Bronchus fibroblast of lung (primary cell): ENCODE measurements around the gene TXLNA. TPM values are rescaled to one million over a fixed set of nuclear protein-coding genes. Genes with fewer than 3 reads are reported as not detected.

Experiments
- total RNA-seq: library from RNA; depleted of rRNA; stranded (reverse); fragments of >200 nt; gene quantifications from 2 replicates; pipeline ENCODE4 v1.2.3, GENCODE V29; 2015

The TXLNA gene
- total RNA-seq = 55.9 and 58.0 TPM in 2 replicates

DNA sequence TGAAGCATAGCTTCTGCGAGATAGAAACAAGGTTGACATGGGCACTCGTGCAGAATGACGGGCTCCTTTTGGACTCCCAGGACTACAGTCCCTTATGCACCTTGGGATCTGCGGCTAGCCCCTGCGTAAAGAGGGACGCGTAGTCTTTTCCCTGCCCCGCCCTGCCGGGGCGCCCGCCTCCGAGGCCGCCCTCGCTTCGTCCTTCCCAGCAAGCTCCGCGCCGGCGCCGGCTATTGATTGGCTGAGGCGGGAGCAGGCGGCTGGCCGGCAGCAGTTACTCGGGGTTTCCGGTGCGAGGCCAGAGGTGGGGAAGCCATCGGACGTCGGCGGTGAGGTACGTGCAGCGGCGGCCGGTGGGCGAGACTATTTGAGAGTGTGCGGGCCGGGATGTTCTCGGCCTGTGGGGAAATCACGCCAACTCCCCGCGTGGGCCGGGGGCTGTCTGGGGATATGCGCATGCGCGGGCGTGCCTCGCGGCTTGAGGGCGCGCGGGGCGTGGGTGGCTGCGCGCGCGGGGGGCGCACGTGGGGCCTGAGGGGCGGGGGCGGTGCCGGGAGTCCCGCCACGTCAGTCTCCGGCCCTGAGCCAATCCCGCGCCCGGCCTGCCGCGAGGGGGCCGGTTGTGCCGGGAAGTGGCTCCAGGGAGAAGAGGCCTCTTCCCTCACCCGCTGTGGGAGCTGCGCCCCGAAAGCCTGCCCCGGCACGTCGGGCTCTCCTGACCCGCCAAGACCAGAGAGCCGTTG lies at the start of gene TXLNA:
Gene TXLNA (plus strand): TSS at position 233 of the 743 bp plus-strand sequence. CDS start 671 bp downstream, outside the sequence.

DNA sequence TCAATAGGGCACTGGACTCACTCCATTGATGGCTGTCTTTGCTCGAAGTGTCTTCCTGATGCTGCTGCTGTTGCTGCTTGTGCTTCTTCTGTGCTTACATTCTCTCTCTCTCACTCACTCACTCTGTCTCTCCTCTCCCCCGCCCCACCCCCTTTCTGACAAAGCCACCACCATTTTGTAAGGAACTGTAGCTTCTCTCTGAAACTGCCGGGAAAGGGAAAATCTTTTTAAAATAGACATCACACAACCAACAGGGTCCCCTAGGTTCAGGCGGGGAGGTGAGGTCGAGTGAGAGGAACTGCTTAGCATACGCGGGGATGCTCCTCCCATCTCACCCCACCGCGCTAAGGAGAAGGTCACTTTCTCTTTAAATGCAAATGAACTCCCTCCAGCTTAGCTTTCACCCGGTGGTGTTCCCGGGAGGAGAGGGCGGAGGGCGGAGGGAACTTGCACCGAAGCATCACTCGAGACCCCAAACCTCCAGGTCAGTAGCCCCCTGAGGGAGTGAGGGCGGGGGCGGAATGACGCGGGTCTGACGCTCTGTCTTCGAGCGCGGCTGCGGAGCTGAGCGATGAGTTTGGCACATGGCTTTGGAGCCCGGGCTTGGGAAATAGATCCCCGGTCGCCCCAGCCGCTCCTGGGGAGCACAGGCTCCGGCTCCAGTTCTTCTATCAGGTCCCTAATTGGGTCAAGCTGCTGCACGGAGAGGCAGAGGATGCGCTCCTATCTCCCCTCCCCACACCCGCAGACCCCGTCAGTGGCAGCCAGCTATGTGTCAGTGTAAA lies 20.9 kb downstream of the TXLNA start, which contains the start of gene CCDC28B:
Gene CCDC28B (plus strand): TSS at position 370 of the 785 bp plus-strand sequence. CDS start 1,341 bp downstream, outside the sequence.

DNA sequence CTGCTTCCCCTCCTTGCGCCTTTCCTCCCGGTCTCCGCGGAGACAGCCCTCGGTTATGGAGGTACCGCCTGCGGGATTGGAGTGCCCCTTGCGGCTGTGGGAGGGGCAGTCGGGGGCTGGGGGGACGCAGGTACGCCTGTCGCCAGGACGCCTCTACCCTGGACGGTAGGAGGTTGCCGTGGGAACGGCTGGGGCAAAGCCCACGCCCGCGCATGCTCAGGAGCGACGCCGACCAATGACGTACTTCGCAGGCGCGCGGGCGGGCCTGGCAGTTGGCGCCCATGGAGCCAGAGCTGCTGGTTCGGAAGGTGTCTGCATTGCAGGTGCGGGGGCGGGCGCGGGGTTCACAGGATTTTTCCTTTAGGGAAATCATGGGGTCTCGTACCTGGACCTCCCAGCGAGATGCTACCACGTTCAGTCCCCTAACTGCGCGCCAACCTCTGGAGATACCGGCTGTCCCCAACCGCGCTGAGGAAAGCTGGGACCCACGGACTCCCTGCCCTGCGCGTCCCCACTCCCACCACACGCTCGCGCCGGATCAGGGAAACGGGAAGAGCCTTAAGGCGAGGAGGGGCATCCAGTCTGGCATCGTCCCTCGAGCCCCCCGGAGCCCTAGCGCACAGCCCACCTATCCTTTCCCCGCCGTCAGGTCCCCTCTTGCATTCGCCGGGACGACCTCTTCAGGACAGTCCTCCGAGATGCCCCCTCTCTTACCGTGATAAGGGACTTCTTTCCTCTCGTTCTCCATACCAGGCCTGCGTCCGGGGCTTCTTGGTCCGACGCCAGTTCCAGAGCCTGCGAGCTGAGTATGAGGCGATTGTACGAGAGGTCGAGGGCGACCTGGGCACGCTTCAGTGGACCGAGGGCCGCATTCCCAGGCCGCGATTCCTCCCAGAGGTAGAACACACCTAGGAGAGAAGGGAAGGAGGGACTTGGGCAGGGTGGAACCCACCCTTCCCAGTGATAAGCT lies 26.2 kb downstream of the TXLNA start, which contains the start of gene IQCC:
Gene IQCC (plus strand): TSS at position 271 of the 970 bp plus-strand sequence. CDS start 11 bp downstream, at position 282.

DNA sequence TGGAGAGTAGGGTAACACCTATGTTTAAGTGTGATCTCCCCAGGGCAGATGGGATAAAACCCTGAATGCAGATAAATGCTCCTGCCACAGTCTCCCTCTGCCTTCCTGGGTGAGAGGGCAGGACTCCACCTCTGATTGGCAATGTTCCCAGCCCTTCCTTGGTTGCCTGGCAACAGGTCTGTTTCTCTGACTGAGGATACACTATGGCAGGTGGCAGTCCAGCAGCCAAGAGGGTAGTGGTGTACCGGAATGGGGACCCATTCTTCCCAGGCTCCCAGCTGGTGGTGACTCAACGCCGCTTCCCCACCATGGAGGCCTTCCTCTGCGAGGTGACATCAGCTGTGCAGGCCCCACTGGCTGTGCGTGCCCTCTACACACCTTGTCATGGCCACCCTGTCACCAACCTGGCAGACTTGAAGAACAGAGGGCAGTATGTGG lies 29.4 kb downstream of the TXLNA start, which contains the start of gene DCDC2B:
Gene DCDC2B (plus strand): TSS at position 199 of the 438 bp plus-strand sequence. CDS start 5 bp downstream, at position 204.

DNA sequence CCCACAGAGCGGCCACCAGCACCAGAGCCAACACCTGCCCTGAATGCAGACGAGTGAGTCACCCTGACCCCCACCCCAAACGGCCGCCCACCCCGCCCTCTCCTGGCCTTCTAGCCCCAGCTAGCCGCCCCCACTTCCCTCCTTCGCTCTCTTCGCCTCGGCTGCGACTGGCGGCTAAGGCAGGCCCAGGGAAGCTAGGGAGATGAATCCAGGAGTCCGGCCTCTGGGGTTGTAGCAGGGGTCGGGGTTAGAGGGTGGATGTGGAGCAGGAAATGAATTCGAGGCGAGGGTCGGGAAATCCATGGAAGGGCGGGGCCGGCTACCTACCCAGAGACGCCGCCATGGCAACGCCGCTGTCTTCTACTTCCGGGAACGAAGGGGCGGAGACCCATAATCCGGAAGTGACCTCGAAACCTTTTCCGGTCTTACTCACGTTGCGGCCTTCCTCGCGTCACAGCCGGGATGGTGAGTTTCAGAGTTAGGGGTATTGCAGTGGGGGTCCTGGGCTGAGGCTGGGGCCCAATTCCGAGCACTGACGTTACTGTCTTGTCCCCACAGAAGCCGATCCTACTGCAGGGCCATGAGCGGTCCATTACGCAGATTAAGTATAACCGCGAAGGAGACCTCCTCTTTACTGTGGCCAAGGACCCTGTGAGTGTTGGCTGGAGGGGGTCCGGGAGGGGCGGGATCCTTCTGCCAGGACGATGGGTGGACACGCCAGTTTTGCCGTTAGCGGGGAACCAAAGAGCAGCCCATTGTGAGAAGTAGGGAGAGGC lies 42.7 kb downstream of the TXLNA start, which contains the start of the genes EIF3I and TMEM234:
Gene EIF3I (plus strand): TSS at position 428 of the 776 bp plus-strand sequence. CDS start 35 bp downstream, at position 463.
Gene TMEM234 (minus strand): TSS at position 374 of the 776 bp plus-strand sequence. CDS start 31 bp downstream, at position 343.

GRCh38 chr1:32246888-32247273 lies 67.4 kb downstream of the TXLNA start, which contains the start of gene FAM167B:
Gene FAM167B (plus strand): TSS chr1:32247222. CDS start chr1:32247422, 200 bp downstream.

Other genes starting within 250 kb of the TXLNA start
- 163 and 212 TPM in 2 replicates for gene PTP4A2, start 241.3 kb upstream of the TXLNA start, total RNA-seq
- 101 and 105 TPM in 2 replicates for gene KHDRBS1, start 165.8 kb upstream of the TXLNA start, total RNA-seq
- 4.9 and 7.7 TPM in 2 replicates for gene TMEM39B, start 106.7 kb upstream of the TXLNA start, total RNA-seq
- gene KPNA6, start 71.6 kb upstream of the TXLNA start, total RNA-seq = 30.6 and 33.8 TPM in 2 replicates
- 16.0 and 16.8 TPM in 2 replicates for gene CCDC28B, start 20.9 kb downstream of the TXLNA start, total RNA-seq
- 2.9 and 3.3 TPM in 2 replicates for gene IQCC, start 26.0 kb downstream of the TXLNA start, total RNA-seq
- not detected in 2 replicates for gene DCDC2B, start 29.4 kb downstream of the TXLNA start, total RNA-seq
- gene TMEM234, start 42.7 kb downstream of the TXLNA start, total RNA-seq = 8.2 and 11.9 TPM in 2 replicates
- 370 and 402 TPM in 2 replicates for gene EIF3I, start 42.7 kb downstream of the TXLNA start, total RNA-seq
- gene FAM167B, start 67.5 kb downstream of the TXLNA start, total RNA-seq = 0.30 and 0.50 TPM in 2 replicates
- gene LCK, start 71.6 kb downstream of the TXLNA start, total RNA-seq = not detected in 2 replicates
- gene HDAC1, start 112.4 kb downstream of the TXLNA start, total RNA-seq = 53.1 and 56.5 TPM in 2 replicates
- gene MARCKSL1, start 156.6 kb downstream of the TXLNA start, total RNA-seq = 94.5 and 103 TPM in 2 replicates
- gene FAM229A, start 182.8 kb downstream of the TXLNA start, total RNA-seq = 1.0 and 1.9 TPM in 2 replicates
- gene TSSK3, start 182.9 kb downstream of the TXLNA start, total RNA-seq = under 0.01 TPM in 1 of 2 replicates, not detected in the other
- 45.6 and 53.1 TPM in 2 replicates for gene BSDC1, start 214.8 kb downstream of the TXLNA start, total RNA-seq